Measurements from ENCODE around the gene RSRC1. TPM values are rescaled to one million over a fixed set of nuclear protein-coding genes. Genes with fewer than 3 reads are reported as not detected.

The RSRC1 gene
- total and polyA plus RNA-seq, 2 of the 13 experiments (the other 11 are each of a cell fraction or from before 2014, with no cell fraction given) = 4.9 to 63.0 TPM

DNA sequence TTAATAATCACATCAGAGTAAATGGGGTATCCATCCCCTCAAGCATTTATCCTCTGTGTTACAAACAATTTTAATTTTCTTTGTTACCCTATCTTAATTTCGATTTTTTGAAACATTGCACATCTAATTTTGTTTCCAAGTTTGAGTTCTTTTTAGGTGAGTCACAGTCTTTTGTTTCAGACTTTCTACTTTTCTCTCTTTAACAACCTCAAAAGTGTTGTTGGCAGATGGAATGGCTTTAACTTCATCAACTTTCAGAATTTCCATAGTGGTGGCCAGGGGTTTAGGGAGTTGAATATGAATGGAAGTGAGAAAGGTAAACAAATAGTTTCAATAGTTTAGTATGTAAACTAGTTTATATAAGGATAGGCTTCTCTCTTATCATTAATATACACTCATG, 238.1 kb downstream of the RSRC1 start:
- ATAC-seq = no peak
- H2AFZ ChIP-seq (ENCODE audit: low read length) = no peak overlapping the region
- no peaks in the 10 kb centered on the region for H3K27me3 ChIP-seq (ENCODE audit: control insufficient read depth in 1 of 2, insufficient read depth in 2 of 2, low read length in 2 of 2)
- no peak overlapping the region for H3K4me2 ChIP-seq (ENCODE audit: low read depth, low read length)
- no peaks in the 10 kb centered on the region for H3K4me1 ChIP-seq (ENCODE audit: insufficient read depth, low read length)
- no peak for FAIRE-seq
- no peak overlapping the region for H3K4me3 ChIP-seq (replicated peaks in 1 of 3; ENCODE audit: insufficient read depth in 1 of 3, low read depth in 2 of 3, low read length in 3 of 3)
- no peaks in the 10 kb centered on the region for H3K36me3 ChIP-seq (replicated peaks in 1 of 2; ENCODE audit: control insufficient read depth in 1 of 2, insufficient read depth in 2 of 2, low read length in 2 of 2)
- no peak overlapping the region for H3K9ac ChIP-seq (ENCODE audit: insufficient read depth, low read depth, low read length)
- BruUV-seq (replicated peaks) = no TSS peak
- no peaks in the 10 kb centered on the region for H3K79me2 ChIP-seq (ENCODE audit: insufficient read depth, low read length)
- no peaks in the 10 kb centered on the region for H3K9me3 ChIP-seq (ENCODE audit: low read length)
- no peak for DNase-seq (ENCODE audit: low spot score)
- in situ Hi-C loops (cut with HindIII; ENCODE audit: extremely low pct_ligation_motif_present, low pct_unique_long_range_greater_than_20kb) (no loop called here), intact Hi-C loops (cut with micrococcal nuclease; ENCODE audit: unreplicated experiment) (no loop called here)
- H3K27ac ChIP-seq (ENCODE audit: extremely low read length, insufficient read depth, low read length) = no peak overlapping the region
- no peaks in the 10 kb centered on the region for H4K20me1 ChIP-seq (ENCODE audit: insufficient read depth, low read length)
- CTCF ChIA-PET (ENCODE audit: low intra/inter-chr PET ratio, low total read pairs) = no interaction called here
- POLR2A ChIA-PET = no interaction called here
- WGBS (ENCODE audit: low lambda C conversion rate) = 84% methylated on average over 1 of the region's 1 CpG
- TF ChIP-seq, protein P1, sequence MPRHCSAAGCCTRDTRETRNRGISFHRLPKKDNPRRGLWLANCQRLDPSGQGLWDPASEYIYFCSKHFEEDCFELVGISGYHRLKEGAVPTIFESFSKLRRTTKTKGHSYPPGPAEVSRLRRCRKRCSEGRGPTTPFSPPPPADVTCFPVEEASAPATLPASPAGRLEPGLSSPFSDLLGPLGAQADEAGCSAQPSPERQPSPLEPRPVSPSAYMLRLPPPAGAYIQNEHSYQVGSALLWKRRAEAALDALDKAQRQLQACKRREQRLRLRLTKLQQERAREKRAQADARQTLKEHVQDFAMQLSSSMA (CRISPR knock-in tag; IDR thresholded peaks at IDR 0.05) = no peak
- TF ChIP-seq MAZ (IDR thresholded peaks at IDR 0.05; ENCODE audit: borderline replicate concordance, low read depth, low read length) = no peak
- TF ChIP-seq MAZ (CRISPR knock-in tag; IDR thresholded peaks at IDR 0.05; ENCODE audit: low read depth) = no peak
- TF ChIP-seq MZF1 (CRISPR knock-in tag; IDR thresholded peaks at IDR 0.05; ENCODE audit: borderline replicate concordance) = no peak
- TF ChIP-seq, protein P2, sequence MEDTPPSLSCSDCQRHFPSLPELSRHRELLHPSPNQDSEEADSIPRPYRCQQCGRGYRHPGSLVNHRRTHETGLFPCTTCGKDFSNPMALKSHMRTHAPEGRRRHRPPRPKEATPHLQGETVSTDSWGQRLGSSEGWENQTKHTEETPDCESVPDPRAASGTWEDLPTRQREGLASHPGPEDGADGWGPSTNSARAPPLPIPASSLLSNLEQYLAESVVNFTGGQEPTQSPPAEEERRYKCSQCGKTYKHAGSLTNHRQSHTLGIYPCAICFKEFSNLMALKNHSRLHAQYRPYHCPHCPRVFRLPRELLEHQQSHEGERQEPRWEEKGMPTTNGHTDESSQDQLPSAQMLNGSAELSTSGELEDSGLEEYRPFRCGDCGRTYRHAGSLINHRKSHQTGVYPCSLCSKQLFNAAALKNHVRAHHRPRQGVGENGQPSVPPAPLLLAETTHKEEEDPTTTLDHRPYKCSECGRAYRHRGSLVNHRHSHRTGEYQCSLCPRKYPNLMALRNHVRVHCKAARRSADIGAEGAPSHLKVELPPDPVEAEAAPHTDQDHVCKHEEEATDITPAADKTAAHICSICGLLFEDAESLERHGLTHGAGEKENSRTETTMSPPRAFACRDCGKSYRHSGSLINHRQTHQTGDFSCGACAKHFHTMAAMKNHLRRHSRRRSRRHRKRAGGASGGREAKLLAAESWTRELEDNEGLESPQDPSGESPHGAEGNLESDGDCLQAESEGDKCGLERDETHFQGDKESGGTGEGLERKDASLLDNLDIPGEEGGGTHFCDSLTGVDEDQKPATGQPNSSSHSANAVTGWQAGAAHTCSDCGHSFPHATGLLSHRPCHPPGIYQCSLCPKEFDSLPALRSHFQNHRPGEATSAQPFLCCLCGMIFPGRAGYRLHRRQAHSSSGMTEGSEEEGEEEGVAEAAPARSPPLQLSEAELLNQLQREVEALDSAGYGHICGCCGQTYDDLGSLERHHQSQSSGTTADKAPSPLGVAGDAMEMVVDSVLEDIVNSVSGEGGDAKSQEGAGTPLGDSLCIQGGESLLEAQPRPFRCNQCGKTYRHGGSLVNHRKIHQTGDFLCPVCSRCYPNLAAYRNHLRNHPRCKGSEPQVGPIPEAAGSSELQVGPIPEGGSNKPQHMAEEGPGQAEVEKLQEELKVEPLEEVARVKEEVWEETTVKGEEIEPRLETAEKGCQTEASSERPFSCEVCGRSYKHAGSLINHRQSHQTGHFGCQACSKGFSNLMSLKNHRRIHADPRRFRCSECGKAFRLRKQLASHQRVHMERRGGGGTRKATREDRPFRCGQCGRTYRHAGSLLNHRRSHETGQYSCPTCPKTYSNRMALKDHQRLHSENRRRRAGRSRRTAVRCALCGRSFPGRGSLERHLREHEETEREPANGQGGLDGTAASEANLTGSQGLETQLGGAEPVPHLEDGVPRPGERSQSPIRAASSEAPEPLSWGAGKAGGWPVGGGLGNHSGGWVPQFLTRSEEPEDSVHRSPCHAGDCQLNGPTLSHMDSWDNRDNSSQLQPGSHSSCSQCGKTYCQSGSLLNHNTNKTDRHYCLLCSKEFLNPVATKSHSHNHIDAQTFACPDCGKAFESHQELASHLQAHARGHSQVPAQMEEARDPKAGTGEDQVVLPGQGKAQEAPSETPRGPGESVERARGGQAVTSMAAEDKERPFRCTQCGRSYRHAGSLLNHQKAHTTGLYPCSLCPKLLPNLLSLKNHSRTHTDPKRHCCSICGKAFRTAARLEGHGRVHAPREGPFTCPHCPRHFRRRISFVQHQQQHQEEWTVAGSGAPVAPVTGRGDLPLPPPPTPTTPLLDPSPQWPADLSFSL (CRISPR knock-in tag; IDR thresholded peaks at IDR 0.05) = no peak
- no peak for TF ChIP-seq ZBTB20 (CRISPR knock-in tag; IDR thresholded peaks at IDR 0.05; ENCODE audit: borderline replicate concordance, low read depth)
- TF ChIP-seq PHB2 (IDR thresholded peaks at IDR 0.05; ENCODE audit: partially characterized antibody) = no peak
- no peak for TF ChIP-seq ZNF839 (CRISPR knock-in tag; IDR thresholded peaks at IDR 0.05; ENCODE audit: borderline replicate concordance)
- TF ChIP-seq, protein P3, sequence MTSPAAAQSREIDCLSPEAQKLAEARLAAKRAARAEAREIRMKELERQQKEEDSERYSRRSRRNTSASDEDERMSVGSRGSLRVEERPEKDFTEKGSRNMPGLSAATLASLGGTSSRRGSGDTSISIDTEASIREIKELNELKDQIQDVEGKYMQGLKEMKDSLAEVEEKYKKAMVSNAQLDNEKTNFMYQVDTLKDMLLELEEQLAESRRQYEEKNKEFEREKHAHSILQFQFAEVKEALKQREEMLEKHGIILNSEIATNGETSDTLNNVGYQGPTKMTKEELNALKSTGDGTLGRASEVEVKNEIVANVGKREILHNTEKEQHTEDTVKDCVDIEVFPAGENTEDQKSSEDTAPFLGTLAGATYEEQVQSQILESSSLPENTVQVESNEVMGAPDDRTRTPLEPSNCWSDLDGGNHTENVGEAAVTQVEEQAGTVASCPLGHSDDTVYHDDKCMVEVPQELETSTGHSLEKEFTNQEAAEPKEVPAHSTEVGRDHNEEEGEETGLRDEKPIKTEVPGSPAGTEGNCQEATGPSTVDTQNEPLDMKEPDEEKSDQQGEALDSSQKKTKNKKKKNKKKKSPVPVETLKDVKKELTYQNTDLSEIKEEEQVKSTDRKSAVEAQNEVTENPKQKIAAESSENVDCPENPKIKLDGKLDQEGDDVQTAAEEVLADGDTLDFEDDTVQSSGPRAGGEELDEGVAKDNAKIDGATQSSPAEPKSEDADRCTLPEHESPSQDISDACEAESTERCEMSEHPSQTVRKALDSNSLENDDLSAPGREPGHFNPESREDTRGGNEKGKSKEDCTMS (CRISPR knock-in tag; conservative IDR thresholded peaks at IDR 0.05) = no peak
- TF ChIP-seq ZBTB3 (CRISPR knock-in tag; IDR thresholded peaks at IDR 0.05; ENCODE audit: borderline replicate concordance, low read depth) = no peak

All from HepG2 (cell line).